Neutrophil (primary cell): Measurements from ENCODE around the gene TFRC.
"Not testable (repeated sequence)": the region's sequence is repeated elsewhere in the genome, so short reads cannot be mapped to it uniquely, and the experiment has no call there.

Experiments used
- H3K27ac ChIP-seq: fragments of 200-600 bp; sonication (generic); 2 replicates; pipeline ENCODE4 v1.5.1; 2016; ENCODE audit warnings: mild to moderate bottlenecking, moderate library complexity
- H3K27me3 ChIP-seq: fragments of 200-600 bp; sonication (generic); 2 replicates; pipeline ENCODE4 v1.6.0; 2016; ENCODE audit warnings: mild to moderate bottlenecking
- H3K36me3 ChIP-seq: fragments of 200-600 bp; sonication (generic); 2 replicates; pipeline ENCODE4 v1.5.1; 2017
- H3K4me1 ChIP-seq, 2 experiments: fragments of 200-600 bp in 1 of 2; sonication (generic) in 1 of 2; 1 replicate in 1 of 2; 2 replicates in 1 of 2; pipeline versions ENCODE4 v1.5.1 to v1.6.1; 2013 to 2016; ENCODE audit warnings: low read depth in 1 of 2, low read length in 1 of 2, mild to moderate bottlenecking in 1 of 2, moderate library complexity in 1 of 2; ENCODE audit not compliant: control insufficient read depth in 1 of 2, insufficient read depth in 1 of 2
- H3K4me3 ChIP-seq, 2 experiments: fragments of 200-600 bp in 1 of 2; sonication (generic) in 1 of 2; 1 replicate in 1 of 2; 2 replicates in 1 of 2; pipeline ENCODE4 v1.5.1; 2013 to 2016; ENCODE audit warnings: low read depth in 1 of 2, low read length in 1 of 2, mild to moderate bottlenecking in 1 of 2, moderate library complexity in 1 of 2
- H3K9me3 ChIP-seq: fragments of 200-600 bp; sonication (generic); 2 replicates; pipeline ENCODE4 v1.5.1; 2016
- TF ChIP-seq, protein P1 (sequence below): fragments of 200-600 bp; sonication (generic); IDR thresholded peaks from 2 replicates; pipeline ENCODE4 v1.5.1; 2016; ENCODE audit warnings: antibody characterized with exemption

TFRC gene

DNA sequence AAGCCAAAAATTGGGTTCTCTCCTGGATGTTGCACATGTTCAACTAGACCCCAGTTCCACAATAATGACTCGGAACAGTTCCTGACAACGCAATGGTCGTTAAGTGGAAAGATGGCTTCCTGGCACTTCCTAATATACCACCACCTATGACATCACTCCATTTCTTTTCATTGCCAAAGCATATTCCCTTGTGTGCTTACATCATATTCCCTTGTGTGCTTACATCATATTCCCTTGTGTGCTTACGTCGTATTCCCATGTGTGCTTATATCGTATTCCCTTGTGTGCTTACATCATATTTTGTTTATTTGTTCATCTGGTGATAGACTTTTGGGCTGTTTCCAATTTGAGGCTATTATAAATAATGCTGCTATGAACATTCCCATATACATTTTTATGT is 39.2 kb downstream of the TFRC start:
- no peaks in the 10 kb centered on the region for H3K9me3 ChIP-seq
- TF ChIP-seq, protein P1, sequence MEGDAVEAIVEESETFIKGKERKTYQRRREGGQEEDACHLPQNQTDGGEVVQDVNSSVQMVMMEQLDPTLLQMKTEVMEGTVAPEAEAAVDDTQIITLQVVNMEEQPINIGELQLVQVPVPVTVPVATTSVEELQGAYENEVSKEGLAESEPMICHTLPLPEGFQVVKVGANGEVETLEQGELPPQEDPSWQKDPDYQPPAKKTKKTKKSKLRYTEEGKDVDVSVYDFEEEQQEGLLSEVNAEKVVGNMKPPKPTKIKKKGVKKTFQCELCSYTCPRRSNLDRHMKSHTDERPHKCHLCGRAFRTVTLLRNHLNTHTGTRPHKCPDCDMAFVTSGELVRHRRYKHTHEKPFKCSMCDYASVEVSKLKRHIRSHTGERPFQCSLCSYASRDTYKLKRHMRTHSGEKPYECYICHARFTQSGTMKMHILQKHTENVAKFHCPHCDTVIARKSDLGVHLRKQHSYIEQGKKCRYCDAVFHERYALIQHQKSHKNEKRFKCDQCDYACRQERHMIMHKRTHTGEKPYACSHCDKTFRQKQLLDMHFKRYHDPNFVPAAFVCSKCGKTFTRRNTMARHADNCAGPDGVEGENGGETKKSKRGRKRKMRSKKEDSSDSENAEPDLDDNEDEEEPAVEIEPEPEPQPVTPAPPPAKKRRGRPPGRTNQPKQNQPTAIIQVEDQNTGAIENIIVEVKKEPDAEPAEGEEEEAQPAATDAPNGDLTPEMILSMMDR, result no peak
- H3K27ac ChIP-seq, result no peak overlapping the region
- H3K36me3 ChIP-seq, result no peaks in the 10 kb centered on the region
- no peak overlapping the region for H3K4me3 ChIP-seq
- H3K27me3 ChIP-seq, result no peaks in the 10 kb centered on the region
- no peaks in the 10 kb centered on the region for H3K4me1 ChIP-seq

DNA sequence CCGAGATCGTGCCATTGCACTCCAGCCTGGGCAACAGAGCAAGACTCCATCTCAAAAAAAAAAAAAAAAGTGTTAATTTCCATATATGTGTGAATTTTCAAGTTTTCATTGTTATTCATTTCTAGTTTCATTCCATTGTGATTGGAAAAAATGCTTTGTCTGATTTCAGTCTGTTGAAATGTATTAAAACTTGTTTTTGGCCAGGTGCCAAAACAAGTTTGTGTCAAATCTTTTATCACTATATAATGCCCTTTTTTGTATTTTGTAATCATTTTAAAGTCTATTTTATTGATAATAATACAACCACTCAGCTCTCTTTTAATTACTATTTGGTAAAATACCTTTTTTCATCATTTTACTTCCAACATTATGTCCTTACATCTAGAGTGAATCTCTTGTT is 42.5 kb downstream of the TFRC start:
- Histone ChIP-seq H3K27ac (no peak overlapping the region), H3K4me1 (no peaks in the 10 kb centered on the region), H3K9me3 (no peaks in the 10 kb centered on the region), H3K27me3 (no peaks in the 10 kb centered on the region), H3K4me3 (no peak overlapping the region), H3K36me3 (no peaks in the 10 kb centered on the region)
- TF ChIP-seq, protein P1, result no peak

DNA sequence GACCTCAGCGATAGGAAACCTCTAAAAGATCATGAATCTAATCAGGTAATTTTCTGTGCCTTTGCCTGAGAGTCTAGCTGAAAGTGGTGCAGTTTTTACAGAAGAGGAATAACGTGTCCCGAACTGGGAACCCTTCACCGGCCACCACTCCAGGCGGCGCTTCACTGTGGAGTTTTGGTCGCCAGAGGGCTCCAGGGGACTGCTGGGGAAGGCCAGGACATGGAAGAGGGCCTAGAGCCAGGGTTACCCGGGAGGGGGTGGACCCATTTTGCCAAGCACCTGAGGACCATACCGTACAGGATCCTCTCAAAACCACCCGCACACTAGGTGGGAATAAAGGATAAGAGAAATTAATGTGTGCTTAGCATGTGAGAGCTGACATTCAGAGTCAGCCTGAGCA is 55.8 kb downstream of the TFRC start:
- not testable (repeated sequence) for H3K4me1 ChIP-seq, H3K4me3 ChIP-seq, H3K27me3 ChIP-seq, H3K36me3 ChIP-seq, H3K27ac ChIP-seq, H3K9me3 ChIP-seq

DNA sequence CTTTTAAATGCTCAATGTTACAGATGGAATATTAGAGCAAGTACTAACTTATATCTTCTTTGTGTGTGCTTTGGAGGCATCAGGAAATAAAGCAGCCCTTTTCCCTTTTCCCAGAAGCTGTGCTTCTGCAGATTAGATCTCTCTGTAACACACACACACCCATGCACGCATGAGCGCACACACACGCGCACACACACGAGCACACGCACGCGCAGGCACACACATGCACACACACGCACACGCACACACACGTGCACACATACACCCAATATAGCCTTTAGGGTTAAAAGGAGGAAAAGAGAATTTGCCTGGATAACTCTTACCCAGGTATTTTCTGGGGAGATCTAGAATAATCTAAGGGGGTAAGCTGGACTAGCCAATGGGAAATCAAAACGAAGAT is 56.9 kb downstream of the TFRC start:
- Histone ChIP-seq H3K4me1 (no peaks in the 10 kb centered on the region), H3K9me3 (no peaks in the 10 kb centered on the region), H3K27me3 (no peaks in the 10 kb centered on the region), H3K4me3 (no peak overlapping the region), H3K36me3 (no peaks in the 10 kb centered on the region), H3K27ac (no peak overlapping the region)
- TF ChIP-seq, protein P1, result no peak

DNA sequence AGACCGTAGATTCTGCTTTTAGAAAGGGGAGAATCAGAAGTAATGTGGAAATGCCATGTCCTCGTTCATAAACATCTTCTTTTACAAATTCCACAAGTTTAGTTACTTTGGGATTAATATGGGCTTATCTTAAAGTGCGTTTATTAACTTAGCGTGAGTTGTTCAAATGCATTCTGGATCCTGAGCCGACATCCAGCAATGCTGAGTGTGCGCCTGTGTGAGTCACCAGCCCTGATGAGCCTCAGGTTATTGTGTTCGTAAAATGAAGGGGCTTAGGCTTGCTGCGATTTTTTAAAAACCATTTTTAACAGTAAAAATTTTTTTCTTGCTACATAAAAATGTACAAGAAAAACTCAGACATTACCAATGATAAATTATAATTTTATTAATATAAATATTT is 57.9 kb downstream of the TFRC start:
- Histone ChIP-seq H3K27ac (no peak overlapping the region), H3K27me3 (no peaks in the 10 kb centered on the region), H3K36me3 (no peaks in the 10 kb centered on the region), H3K4me1 (no peaks in the 10 kb centered on the region), H3K9me3 (no peaks in the 10 kb centered on the region), H3K4me3 (no peak overlapping the region)
- TF ChIP-seq, protein P1, result no peak

DNA sequence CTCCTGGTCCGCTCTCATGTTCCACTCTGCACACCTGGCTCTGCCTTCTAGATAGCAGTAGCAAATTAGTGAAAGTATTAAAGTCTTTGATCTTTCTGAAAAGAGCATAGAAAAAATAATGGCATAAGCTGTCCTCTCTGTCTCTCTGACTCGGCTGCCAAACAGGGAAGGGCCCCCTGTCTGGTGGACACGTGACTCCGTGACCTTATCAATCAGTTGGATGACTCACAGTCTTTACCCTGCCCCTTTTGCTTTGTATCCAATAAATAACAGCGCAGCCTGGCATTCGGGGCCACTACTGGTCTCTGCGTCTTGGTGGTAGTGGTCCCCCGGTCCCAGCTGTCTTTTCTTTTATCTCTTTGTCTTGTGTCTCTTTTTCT is 59.4 kb downstream of the TFRC start:
- H3K4me3 ChIP-seq, H3K36me3 ChIP-seq, H3K27ac ChIP-seq, H3K9me3 ChIP-seq, H3K4me1 ChIP-seq, H3K27me3 ChIP-seq: not testable (repeated sequence)

DNA sequence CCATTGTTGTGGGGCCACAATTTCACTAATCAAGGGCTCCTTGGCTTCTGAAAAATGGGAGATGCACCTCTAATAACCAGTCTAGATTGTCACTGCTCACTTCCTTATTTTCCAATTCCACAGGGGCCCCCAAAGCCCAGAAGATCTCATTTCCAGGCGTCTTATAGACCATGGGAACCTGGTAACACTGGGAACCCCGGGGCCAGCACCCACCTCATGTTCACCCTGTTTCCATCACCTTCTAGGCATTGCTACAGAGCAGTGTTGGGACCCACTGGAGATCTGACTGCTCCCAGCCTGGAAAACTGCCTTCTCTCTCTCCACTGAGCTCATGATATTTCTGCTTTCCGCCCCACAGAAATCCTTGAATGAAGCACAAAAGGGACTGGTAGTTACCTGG is 61.5 kb downstream of the TFRC start:
- H3K36me3 ChIP-seq, result no peaks in the 10 kb centered on the region
- H3K4me3 ChIP-seq, result no peak overlapping the region
- no peaks in the 10 kb centered on the region for H3K9me3 ChIP-seq
- no peak overlapping the region for H3K27ac ChIP-seq
- H3K4me1 ChIP-seq, result no peaks in the 10 kb centered on the region
- no peaks in the 10 kb centered on the region for H3K27me3 ChIP-seq
- TF ChIP-seq, protein P1, result no peak

DNA sequence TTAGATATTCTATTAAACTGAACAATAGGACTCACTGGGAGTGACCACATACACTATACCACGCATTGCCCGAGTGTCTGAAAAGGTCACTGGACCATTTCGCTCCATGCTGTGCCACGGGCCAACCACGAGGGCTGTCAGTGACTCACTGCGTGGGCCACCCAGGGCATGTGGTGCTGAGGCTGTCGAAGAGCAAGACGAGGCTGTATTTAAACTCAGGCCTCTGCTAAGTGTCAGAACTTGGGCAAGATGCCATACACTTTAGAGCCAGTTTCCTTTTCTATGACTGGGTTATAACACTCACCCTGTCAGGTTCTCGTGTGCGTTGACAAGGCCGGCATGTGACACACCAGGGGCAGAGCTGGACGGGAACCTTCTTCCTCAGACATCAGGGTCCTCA is 62.3 kb downstream of the TFRC start:
- not testable (repeated sequence) for H3K9me3 ChIP-seq, H3K4me1 ChIP-seq, H3K27me3 ChIP-seq, H3K27ac ChIP-seq, H3K36me3 ChIP-seq, H3K4me3 ChIP-seq

DNA sequence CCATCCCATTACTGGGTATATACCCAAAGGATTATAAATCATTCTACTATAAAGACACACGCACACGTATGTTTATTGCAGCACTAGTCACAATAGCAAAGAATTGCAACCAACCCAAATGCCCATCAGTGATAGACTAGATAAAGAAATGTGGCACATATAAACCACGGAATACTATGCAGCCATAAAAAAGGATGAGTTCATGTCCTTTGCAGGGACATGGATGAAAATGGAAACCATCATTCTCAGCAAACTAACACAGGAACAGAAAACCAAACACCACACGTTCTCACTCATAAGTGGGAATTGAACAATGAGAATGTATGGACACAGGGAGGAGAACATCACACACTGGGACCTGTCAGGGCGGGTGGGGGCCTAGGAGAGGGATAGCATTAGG is 63.7 kb downstream of the TFRC start:
- not testable (repeated sequence) for H3K9me3 ChIP-seq, H3K27me3 ChIP-seq, H3K27ac ChIP-seq

More for the DNA sequence above, 63.7 kb downstream of the TFRC start:
- not testable (repeated sequence) for H3K4me3 ChIP-seq, H3K36me3 ChIP-seq, H3K4me1 ChIP-seq
